Measurements from ENCODE around the gene CSMD2.

Gene CSMD2

GRCh38 chr1:33698361-33699035, 466.5 kb downstream of the CSMD2 start:
- no peak for TF ChIP-seq CTCF (IDR thresholded peaks at IDR 0.05; ENCODE audit: low read depth, low read length)
- DNase-seq (ENCODE audit: extremely low read depth, low read depth) = no peak

- no peak for TF ChIP-seq CTCF (IDR thresholded peaks at IDR 0.05; ENCODE audit: low read depth, low read length)
- no peak for DNase-seq (ENCODE audit: extremely low read depth, low read depth)
Observed at GRCh38 chr1:33697816-33698215, 467.2 kb downstream of the CSMD2 start.

- no peak for DNase-seq (ENCODE audit: extremely low read depth, low read depth)
- no peak for TF ChIP-seq CTCF (IDR thresholded peaks at IDR 0.05; ENCODE audit: low read depth, low read length)
Observed at GRCh38 chr1:33696962-33697361, 468.1 kb downstream of the CSMD2 start.

GRCh38 chr1:33696311-33696710, 468.7 kb downstream of the CSMD2 start:
- no peak for DNase-seq (ENCODE audit: extremely low read depth, low read depth)
- TF ChIP-seq CTCF (IDR thresholded peaks at IDR 0.05; ENCODE audit: low read depth, low read length) = no peak

GRCh38 chr1:33692206-33693188, 472.5 kb downstream of the CSMD2 start:
- DNase-seq (ENCODE audit: extremely low read depth, low read depth) = no peak
- TF ChIP-seq CTCF (IDR thresholded peaks at IDR 0.05; ENCODE audit: low read depth, low read length) = no peak

GRCh38 chr1:33687000-33687399, 478.0 kb downstream of the CSMD2 start:
- TF ChIP-seq CTCF (IDR thresholded peaks at IDR 0.05; ENCODE audit: low read depth, low read length) = no peak

GRCh38 chr1:33686551-33686950, 478.5 kb downstream of the CSMD2 start:
- DNase-seq (ENCODE audit: extremely low read depth, low read depth) = no peak
- no peak for TF ChIP-seq CTCF (IDR thresholded peaks at IDR 0.05; ENCODE audit: low read depth, low read length)

More at GRCh38 chr1:33687000-33687399, 478.0 kb downstream of the CSMD2 start:
- no peak for DNase-seq (ENCODE audit: extremely low read depth, low read depth)

Data from AG09319 (cell line).